ENCODE data around the gene PTPRR.

PTPRR gene

DNA sequence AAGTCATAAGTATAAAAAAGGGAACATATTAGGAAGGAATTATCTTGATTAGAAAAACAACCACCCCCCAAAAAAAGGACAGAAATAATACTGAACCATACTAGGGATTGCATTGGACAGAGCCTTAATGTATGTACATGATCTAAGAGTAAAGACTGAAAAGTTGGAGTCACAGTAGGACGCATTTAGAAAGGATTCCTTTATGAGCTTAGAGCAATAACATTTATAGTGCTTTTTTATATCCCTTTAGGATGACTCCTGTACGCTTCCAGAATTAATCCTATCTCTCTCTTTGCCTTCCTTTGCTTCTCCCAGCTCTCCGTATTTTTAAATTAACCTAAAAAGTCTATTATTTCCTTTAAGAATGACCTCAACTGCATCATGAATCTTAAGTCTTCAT is 75.3 kb downstream of the PTPRR start:
- TF ChIP-seq, protein P1, sequence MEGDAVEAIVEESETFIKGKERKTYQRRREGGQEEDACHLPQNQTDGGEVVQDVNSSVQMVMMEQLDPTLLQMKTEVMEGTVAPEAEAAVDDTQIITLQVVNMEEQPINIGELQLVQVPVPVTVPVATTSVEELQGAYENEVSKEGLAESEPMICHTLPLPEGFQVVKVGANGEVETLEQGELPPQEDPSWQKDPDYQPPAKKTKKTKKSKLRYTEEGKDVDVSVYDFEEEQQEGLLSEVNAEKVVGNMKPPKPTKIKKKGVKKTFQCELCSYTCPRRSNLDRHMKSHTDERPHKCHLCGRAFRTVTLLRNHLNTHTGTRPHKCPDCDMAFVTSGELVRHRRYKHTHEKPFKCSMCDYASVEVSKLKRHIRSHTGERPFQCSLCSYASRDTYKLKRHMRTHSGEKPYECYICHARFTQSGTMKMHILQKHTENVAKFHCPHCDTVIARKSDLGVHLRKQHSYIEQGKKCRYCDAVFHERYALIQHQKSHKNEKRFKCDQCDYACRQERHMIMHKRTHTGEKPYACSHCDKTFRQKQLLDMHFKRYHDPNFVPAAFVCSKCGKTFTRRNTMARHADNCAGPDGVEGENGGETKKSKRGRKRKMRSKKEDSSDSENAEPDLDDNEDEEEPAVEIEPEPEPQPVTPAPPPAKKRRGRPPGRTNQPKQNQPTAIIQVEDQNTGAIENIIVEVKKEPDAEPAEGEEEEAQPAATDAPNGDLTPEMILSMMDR (IDR thresholded peaks at IDR 0.05; ENCODE audit: low read length, missing control alignments): no peak
- H3K4me3 ChIP-seq (replicated peaks; ENCODE audit: low read depth, low read length): no peak overlapping the region

DNA sequence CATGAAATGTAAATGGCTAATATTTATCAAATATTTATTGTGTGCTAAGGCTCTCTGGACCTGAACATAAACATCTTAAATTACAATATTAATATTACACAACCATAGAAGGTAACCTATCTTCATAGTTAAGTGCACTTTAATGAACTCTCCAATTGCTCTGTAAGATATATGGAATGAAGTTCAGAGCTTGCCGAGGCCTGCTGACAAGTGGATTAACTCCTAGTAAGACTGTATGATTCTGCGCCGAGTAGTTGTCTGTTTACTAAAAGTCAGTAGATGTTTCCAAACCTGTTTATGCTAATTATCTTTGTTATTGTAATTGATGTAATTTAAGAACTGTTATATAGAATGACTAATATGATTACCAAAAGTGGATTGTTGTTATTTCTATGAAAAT is 77.2 kb downstream of the PTPRR start:
- TF ChIP-seq, protein P1 (IDR thresholded peaks at IDR 0.05; ENCODE audit: low read length, missing control alignments): no peak
- H3K4me3 ChIP-seq (replicated peaks; ENCODE audit: low read depth, low read length): no peak overlapping the region
- DNase-seq (ENCODE audit: low read depth): no peak

More for the DNA sequence above, 75.3 kb downstream of the PTPRR start:
- no peak for DNase-seq (ENCODE audit: low read depth)

DNA sequence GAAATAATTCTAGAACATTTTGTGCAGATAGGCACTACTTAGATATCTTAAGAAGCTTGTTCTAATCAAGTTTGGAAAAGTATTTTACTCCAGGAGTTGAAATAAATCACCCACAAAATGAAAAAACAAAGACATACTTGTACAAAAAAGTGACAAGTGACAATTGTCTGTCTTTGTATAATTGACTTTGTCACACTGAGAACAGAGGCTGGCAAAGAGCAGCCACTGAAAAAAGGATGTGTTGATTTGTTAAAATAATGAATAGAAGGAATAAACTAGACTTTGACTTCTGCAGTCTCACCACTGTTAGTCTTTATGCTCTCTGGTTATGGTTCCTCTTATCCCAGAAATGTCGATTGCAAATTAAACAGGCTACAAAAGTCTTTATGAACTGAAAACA is 77.6 kb downstream of the PTPRR start:
- no peak overlapping the region for H3K4me3 ChIP-seq (replicated peaks; ENCODE audit: low read depth, low read length)
- DNase-seq (ENCODE audit: low read depth): no peak
- TF ChIP-seq, protein P1 (IDR thresholded peaks at IDR 0.05; ENCODE audit: low read length, missing control alignments): no peak

DNA sequence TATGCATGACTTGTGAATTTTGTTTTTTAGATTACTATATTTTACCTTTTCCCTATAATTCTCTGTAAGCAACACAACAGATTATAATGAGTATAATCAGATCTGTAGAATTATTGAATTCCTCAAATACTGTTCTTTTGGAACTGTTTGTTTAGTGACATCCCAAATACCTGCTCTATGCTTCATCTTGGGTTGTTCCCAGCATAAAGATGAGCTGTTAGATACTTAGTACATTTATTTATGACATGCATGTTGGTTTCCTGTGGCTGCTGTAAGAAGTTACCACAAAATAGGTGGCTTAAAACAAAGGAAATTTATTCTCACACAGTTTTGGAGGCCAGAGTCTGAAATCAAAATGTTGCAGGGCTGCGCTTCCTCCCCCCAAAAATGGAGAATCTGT is 78.4 kb downstream of the PTPRR start:
- no peak for DNase-seq (ENCODE audit: low read depth)
- TF ChIP-seq, protein P1 (IDR thresholded peaks at IDR 0.05; ENCODE audit: low read length, missing control alignments): no peak
- no peak overlapping the region for H3K4me3 ChIP-seq (replicated peaks; ENCODE audit: low read depth, low read length)

DNA sequence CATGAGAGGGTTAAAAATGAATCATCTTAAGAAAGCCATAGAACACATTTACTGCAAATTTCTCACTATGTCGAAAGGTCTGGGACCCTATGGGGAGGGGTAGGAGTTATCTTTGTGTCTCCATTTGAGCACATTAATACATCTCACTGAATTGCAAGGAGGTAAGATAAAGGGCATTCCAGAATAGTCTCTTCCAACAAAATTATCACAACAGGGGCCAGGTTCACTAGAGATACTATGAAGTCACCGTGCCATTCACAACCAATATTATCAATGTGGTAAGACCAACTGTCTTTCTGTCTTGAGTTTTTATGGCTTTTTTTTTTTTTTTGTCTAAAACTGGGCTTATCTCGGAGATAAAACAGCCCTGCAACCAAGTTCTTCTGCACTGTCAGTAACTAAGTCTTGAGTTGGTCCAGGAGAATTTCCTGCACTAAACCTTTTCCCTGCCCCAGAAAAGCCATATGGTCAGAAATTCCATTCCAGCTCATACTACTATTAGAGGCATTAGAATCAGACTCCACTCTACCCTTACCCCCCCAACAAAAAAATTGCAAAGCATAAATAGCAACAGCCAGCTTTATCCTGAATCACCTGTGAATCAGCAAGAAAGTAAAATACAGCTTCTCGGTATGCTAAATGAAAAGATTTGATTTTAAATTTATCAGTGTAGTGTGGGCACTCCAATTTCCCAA is 79.7 kb downstream of the PTPRR start:
- H3K4me3 ChIP-seq (replicated peaks; ENCODE audit: low read depth, low read length): no peak overlapping the region
- DNase-seq (ENCODE audit: low read depth): no peak
- TF ChIP-seq, protein P1 (IDR thresholded peaks at IDR 0.05; ENCODE audit: low read length, missing control alignments): no peak

DNA sequence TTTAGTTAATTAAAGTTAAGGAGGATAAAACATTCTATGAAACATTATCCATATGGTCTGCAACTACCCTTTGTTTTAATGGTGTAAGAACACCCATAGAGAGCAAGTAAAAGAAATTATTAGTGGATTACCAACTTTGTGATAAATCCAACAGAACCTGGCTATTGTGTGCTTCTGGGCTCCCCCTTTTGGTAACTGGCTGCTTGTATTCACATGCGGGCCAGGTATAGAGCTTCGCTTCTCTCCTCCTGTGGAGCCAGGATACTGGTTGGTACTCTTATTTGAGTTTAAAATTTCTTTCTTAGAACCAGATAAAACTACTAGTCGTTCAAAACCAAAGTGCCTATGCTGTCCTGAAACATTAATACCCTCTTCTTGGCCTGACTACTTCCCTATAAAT is 81.0 kb downstream of the PTPRR start:
- TF ChIP-seq, protein P1 (IDR thresholded peaks at IDR 0.05; ENCODE audit: low read length, missing control alignments): no peak
- no peak overlapping the region for H3K4me3 ChIP-seq (replicated peaks; ENCODE audit: low read depth, low read length)
- DNase-seq (ENCODE audit: low read depth): no peak

DNA sequence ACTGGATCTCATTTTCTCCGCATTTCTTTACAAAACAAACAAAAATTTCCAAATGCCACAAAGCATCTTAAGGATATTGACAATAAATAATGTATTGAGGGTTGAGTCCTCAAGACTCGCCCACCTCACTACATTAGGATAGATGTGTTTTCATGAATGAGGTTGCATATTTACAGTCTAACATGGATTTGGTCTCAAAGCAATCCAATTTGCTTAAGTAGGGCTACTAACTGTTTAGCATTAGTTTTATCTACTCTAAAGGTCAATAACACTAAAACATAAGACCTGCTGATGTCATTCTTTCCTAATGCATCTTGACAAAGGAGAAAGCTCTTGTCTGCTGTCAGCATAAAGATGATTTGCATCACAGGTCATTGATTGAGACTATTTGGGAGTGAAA is 82.4 kb downstream of the PTPRR start:
- no peak for DNase-seq (ENCODE audit: low read depth)
- TF ChIP-seq, protein P1 (IDR thresholded peaks at IDR 0.05; ENCODE audit: low read length, missing control alignments): no peak
- H3K4me3 ChIP-seq (replicated peaks; ENCODE audit: low read depth, low read length): no peak overlapping the region

Measured in fibroblast of pulmonary artery (primary cell).